Stimulated activated naive B cell treated with anti-CD40 and anti-IgM and Interleukin-4, amounts not matched to agents 10 μg/mL and 1 μg/mL and 100 μg/mL, for 72 hours (primary cell): ENCODE measurements around the gene NEUROD6.

Experiments used
- ATAC-seq, 2 donors: fragments of 150-1000 bp; cut with Tn5 transposase; replicated peaks; 2 replicates each; pipeline ENCODE4 v1.10.0; 2021; ENCODE audit warnings: moderate library complexity in 1 of 2
- DNase-seq: peaks from one replicate; pipeline ENCODE4 v3.0.0; 2021
- H3K27ac Mint-ChIP-seq: one replicate; pipeline ENCODE4 v1.8.0; 2022; ENCODE audit warnings: mild to moderate bottlenecking, mixed read lengths
- H3K27me3 Mint-ChIP-seq, 2 donors: one replicate each; pipeline ENCODE4 v1.8.0; 2022; ENCODE audit warnings: mixed read lengths in 2 of 2
- H3K36me3 Mint-ChIP-seq, 2 donors: one replicate each; pipeline ENCODE4 v1.8.0; 2022; ENCODE audit warnings: mixed read lengths in 2 of 2, mild to moderate bottlenecking in 1 of 2
- H3K4me1 Mint-ChIP-seq, 2 donors: one replicate each; pipeline ENCODE4 v1.8.0; 2022; ENCODE audit warnings: mixed read lengths in 2 of 2, mild to moderate bottlenecking in 1 of 2
- H3K4me3 Mint-ChIP-seq, 2 donors: one replicate each; pipeline ENCODE4 v1.8.0; 2022; ENCODE audit warnings: mild to moderate bottlenecking in 2 of 2, mixed read lengths in 2 of 2, moderate library complexity in 1 of 2
- H3K9me3 Mint-ChIP-seq, 2 donors: one replicate each; pipeline ENCODE4 v1.8.0; 2022; ENCODE audit warnings: mixed read lengths in 2 of 2, mild to moderate bottlenecking in 1 of 2

Gene NEUROD6

GRCh38 chr7:31314781-31315180, 25.7 kb downstream of the NEUROD6 start:
- no peaks in the 10 kb centered on the region for H3K9me3 Mint-ChIP-seq
- no peak overlapping the region for H3K27ac Mint-ChIP-seq
- no peak overlapping the region for H3K4me3 Mint-ChIP-seq
- H3K4me1 Mint-ChIP-seq: no peaks in the 10 kb centered on the region
- no peaks in the 10 kb centered on the region for H3K36me3 Mint-ChIP-seq
- no peak for DNase-seq
- H3K27me3 Mint-ChIP-seq: no peaks in the 10 kb centered on the region
- no peak for ATAC-seq

- Mint-ChIP-seq H3K4me3 (no peak overlapping the region), H3K27me3 (no peaks in the 10 kb centered on the region), H3K36me3 (no peaks in the 10 kb centered on the region), H3K9me3 (no peaks in the 10 kb centered on the region), H3K4me1 (no peaks in the 10 kb centered on the region), H3K27ac (no peak overlapping the region)
- ATAC-seq (no peak), DNase-seq (no peak)
Observed at GRCh38 chr7:31312889-31313288, 27.6 kb downstream of the NEUROD6 start.

GRCh38 chr7:31311552-31311951, 29.0 kb downstream of the NEUROD6 start:
- Mint-ChIP-seq H3K9me3 (peaks cover 0 to 1% of the 10 kb centered on the region in 2 donors), H3K27ac (no peak overlapping the region), H3K4me1 (no peaks in the 10 kb centered on the region), H3K27me3 (no peaks in the 10 kb centered on the region), H3K4me3 (no peak overlapping the region), H3K36me3 (no peaks in the 10 kb centered on the region)
- DNase-seq: no peak
- no peak for ATAC-seq

- Mint-ChIP-seq H3K27me3 (no peaks in the 10 kb centered on the region), H3K36me3 (no peaks in the 10 kb centered on the region), H3K27ac (no peak overlapping the region), H3K4me1 (no peaks in the 10 kb centered on the region), H3K4me3 (no peak overlapping the region), H3K9me3 (peaks cover 0 to 1% of the 10 kb centered on the region in 2 donors)
- DNase-seq: no peak
- no peak for ATAC-seq
Observed at GRCh38 chr7:31310321-31310935, 30.1 kb downstream of the NEUROD6 start.

GRCh38 chr7:31309407-31309806, 31.1 kb downstream of the NEUROD6 start:
- DNase-seq: no peak
- Mint-ChIP-seq H3K9me3 (peaks cover 0 to 1% of the 10 kb centered on the region in 2 donors), H3K4me1 (no peaks in the 10 kb centered on the region), H3K27me3 (no peaks in the 10 kb centered on the region), H3K4me3 (no peak overlapping the region), H3K27ac (no peak overlapping the region), H3K36me3 (no peaks in the 10 kb centered on the region)
- no peak for ATAC-seq

GRCh38 chr7:31308652-31309051, 31.9 kb downstream of the NEUROD6 start:
- DNase-seq (no peak), ATAC-seq (no peak)
- H3K4me1 Mint-ChIP-seq: no peaks in the 10 kb centered on the region
- H3K4me3 Mint-ChIP-seq: no peak overlapping the region
- no peaks in the 10 kb centered on the region for H3K36me3 Mint-ChIP-seq
- H3K27ac Mint-ChIP-seq: no peak overlapping the region
- H3K9me3 Mint-ChIP-seq: peaks cover 1% of the 10 kb centered on the region in 2 donors
- no peaks in the 10 kb centered on the region for H3K27me3 Mint-ChIP-seq

GRCh38 chr7:31307972-31308371, 32.6 kb downstream of the NEUROD6 start:
- no peak for ATAC-seq
- Mint-ChIP-seq H3K36me3 (no peaks in the 10 kb centered on the region), H3K27ac (no peak overlapping the region), H3K4me1 (no peaks in the 10 kb centered on the region), H3K27me3 (no peaks in the 10 kb centered on the region), H3K9me3 (peaks cover 1 to 4% of the 10 kb centered on the region in 2 donors), H3K4me3 (no peak overlapping the region)
- DNase-seq: no peak

GRCh38 chr7:31305260-31305659, 35.3 kb downstream of the NEUROD6 start:
- Mint-ChIP-seq H3K27ac (no peak overlapping the region), H3K4me1 (no peaks in the 10 kb centered on the region), H3K27me3 (no peaks in the 10 kb centered on the region), H3K4me3 (no peak overlapping the region), H3K36me3 (no peaks in the 10 kb centered on the region), H3K9me3 (peaks cover 4 to 8% of the 10 kb centered on the region in 2 donors)
- no peak for DNase-seq
- ATAC-seq: no peak

- Mint-ChIP-seq H3K27ac (no peak overlapping the region), H3K36me3 (no peaks in the 10 kb centered on the region), H3K4me1 (no peaks in the 10 kb centered on the region), H3K27me3 (no peaks in the 10 kb centered on the region), H3K4me3 (no peak overlapping the region), H3K9me3 (peaks cover 4 to 8% of the 10 kb centered on the region in 2 donors)
- no peak for DNase-seq
- ATAC-seq: no peak
Observed at GRCh38 chr7:31304446-31304845, 36.1 kb downstream of the NEUROD6 start.

- Mint-ChIP-seq H3K36me3 (no peaks in the 10 kb centered on the region), H3K4me1 (no peaks in the 10 kb centered on the region), H3K27me3 (no peaks in the 10 kb centered on the region), H3K4me3 (no peak overlapping the region), H3K9me3 (peaks cover 4 to 8% of the 10 kb centered on the region in 2 donors), H3K27ac (no peak overlapping the region)
- DNase-seq: no peak
- ATAC-seq: no peak
Observed at GRCh38 chr7:31302356-31302755, 38.2 kb downstream of the NEUROD6 start.

- Mint-ChIP-seq H3K27me3 (peaks cover 0 to 6% of the 10 kb centered on the region in 2 donors), H3K4me3 (no peak overlapping the region), H3K4me1 (no peaks in the 10 kb centered on the region), H3K36me3 (no peaks in the 10 kb centered on the region), H3K27ac (no peak overlapping the region), H3K9me3 (peaks cover 3 to 8% of the 10 kb centered on the region in 2 donors)
- DNase-seq (no peak), ATAC-seq (no peak)
Observed at GRCh38 chr7:31299336-31299735, 41.2 kb downstream of the NEUROD6 start.

GRCh38 chr7:31290601-31291000, 49.9 kb downstream of the NEUROD6 start:
- H3K36me3 Mint-ChIP-seq: no peaks in the 10 kb centered on the region

More at GRCh38 chr7:31290601-31291000, 49.9 kb downstream of the NEUROD6 start:
- Mint-ChIP-seq H3K27ac (no peak overlapping the region), H3K27me3 (peaks cover 0 to 3% of the 10 kb centered on the region in 2 donors), H3K4me3 (no peak overlapping the region), H3K9me3 (peaks cover 0 to 6% of the 10 kb centered on the region in 2 donors), H3K4me1 (no peaks in the 10 kb centered on the region)
- no peak for DNase-seq
- ATAC-seq: no peak
